ENCODE measurements around the gene ANKRD18B. TPM values are rescaled to one million over a fixed set of nuclear protein-coding genes. Genes with fewer than 3 reads are reported as not detected.

Gene ANKRD18B
- total and polyA plus RNA-seq, 4 donors: 2.2 to 7.3 (median 5.8) TPM

GRCh38 chr9:33619666-33620404 lies 95.8 kb downstream of the ANKRD18B start:
- Histone ChIP-seq H3K4me3 (ENCODE audit: low read depth, low read length) (no peak overlapping the region), H3K27ac (ENCODE audit: low read depth, low read length) (no peak overlapping the region), H3K4me1 (ENCODE audit: control insufficient read depth, insufficient read depth, low read length) (peaks cover 4% of the 10 kb centered on the region), H3K36me3 (ENCODE audit: control insufficient read depth, insufficient read depth, low read length) (no peaks in the 10 kb centered on the region), H3K9me3 (ENCODE audit: control insufficient read depth, insufficient read depth, low read length) (no peaks in the 10 kb centered on the region), H3K27me3 (ENCODE audit: control insufficient read depth, insufficient read depth, low read length) (no peaks in the 10 kb centered on the region)
- no CpG with 5 or more reads among the region's 3 CpGs for WGBS (ENCODE audit: insufficient coverage)
- DNase-seq (ENCODE audit: low read depth in 4 of 6, low spot score in 6 of 6): no peak

GRCh38 chr9:33620738-33621439 lies 96.8 kb downstream of the ANKRD18B start:
- Histone ChIP-seq H3K27me3 (ENCODE audit: control insufficient read depth, insufficient read depth, low read length) (no peaks in the 10 kb centered on the region), H3K36me3 (ENCODE audit: control insufficient read depth, insufficient read depth, low read length) (no peaks in the 10 kb centered on the region), H3K9me3 (ENCODE audit: control insufficient read depth, insufficient read depth, low read length) (no peaks in the 10 kb centered on the region), H3K4me1 (ENCODE audit: control insufficient read depth, insufficient read depth, low read length) (peaks cover 4% of the 10 kb centered on the region), H3K4me3 (ENCODE audit: low read depth, low read length) (no peak overlapping the region), H3K27ac (ENCODE audit: low read depth, low read length) (no peak overlapping the region)
- 62% methylated on average over 6 of the region's 10 CpGs for WGBS (ENCODE audit: insufficient coverage)
- DNase-seq (ENCODE audit: low read depth in 4 of 6, low spot score in 6 of 6): no peak

Small RNA genes lying within 50 kb of the gene (small RNA-seq; reads per million reads assigned to genes)
- gene AL139008.1 (ENCODE audit: low replicate concordance) (not detected), gene PRSS3P4 (ENCODE audit: low replicate concordance) (not detected)

Other genes starting within 250 kb of the ANKRD18B start
- 10 to 100 TPM; 24.1 to 29.4 TPM for gene NFX1, start 233.7 kb upstream of the ANKRD18B start, total RNA-seq
- 10 to 100 TPM; 25.9 to 30.4 TPM for gene NFX1, start 233.7 kb upstream of the ANKRD18B start, polyA plus RNA-seq (ENCODE audit: insufficient read length in 2 of 2)
- gene AQP7, start 121.7 kb upstream of the ANKRD18B start, total RNA-seq: under 1 TPM; 0.33 to 0.89 TPM
- 1 to 10 TPM; 1.2 to 3.1 TPM for gene AQP7, start 121.7 kb upstream of the ANKRD18B start, polyA plus RNA-seq (ENCODE audit: insufficient read length in 2 of 2)
- 1 to 10 TPM in 1 of 2 donors, under 1 TPM in 1; 0.50 to 2.5 TPM for gene AQP3, start 76.7 kb upstream of the ANKRD18B start, total RNA-seq
- gene AQP3, start 76.7 kb upstream of the ANKRD18B start, polyA plus RNA-seq (ENCODE audit: insufficient read length in 2 of 2): 1 to 10 TPM; 1.0 to 1.6 TPM
- 10 to 100 TPM; 14.5 to 16.5 TPM for gene NOL6, start 50.3 kb upstream of the ANKRD18B start, total RNA-seq
- gene NOL6, start 50.3 kb upstream of the ANKRD18B start, polyA plus RNA-seq (ENCODE audit: insufficient read length in 2 of 2): 10 to 100 TPM; 24.1 to 24.2 TPM

Data from spinal cord (tissue), 10 donors.